G401 (cell line): ENCODE data around the gene C3orf62. TPM values are rescaled to one million over a fixed set of nuclear protein-coding genes. Genes with fewer than 3 reads are reported as not detected.
"Not testable (repeated sequence)": the region's sequence is repeated elsewhere in the genome, so short reads cannot be mapped to it uniquely, and the experiment has no call there.

Experiments
- DNase-seq: peaks from one replicate; pipeline ENCODE4 v3.0.0-alpha.2; 2015; ENCODE audit warnings: low spot score
- in situ Hi-C: cut with HindIII; loops from 2 replicates; pipeline ENCODE4 v1.10.0; 2016; ENCODE audit warnings: low sequenced_read_pairs, mixed read lengths
- total RNA-seq: library from RNA; depleted of rRNA; stranded (reverse); fragments of >200 nt; shearing (Covaris generic); gene quantifications from 2 replicates; pipeline ENCODE4 v1.2.3, GENCODE V29; 2014; rRNA removed

C3orf62 gene
- total RNA-seq, 1 experiment from 2014 or later, result 0.31 TPM

DNA sequence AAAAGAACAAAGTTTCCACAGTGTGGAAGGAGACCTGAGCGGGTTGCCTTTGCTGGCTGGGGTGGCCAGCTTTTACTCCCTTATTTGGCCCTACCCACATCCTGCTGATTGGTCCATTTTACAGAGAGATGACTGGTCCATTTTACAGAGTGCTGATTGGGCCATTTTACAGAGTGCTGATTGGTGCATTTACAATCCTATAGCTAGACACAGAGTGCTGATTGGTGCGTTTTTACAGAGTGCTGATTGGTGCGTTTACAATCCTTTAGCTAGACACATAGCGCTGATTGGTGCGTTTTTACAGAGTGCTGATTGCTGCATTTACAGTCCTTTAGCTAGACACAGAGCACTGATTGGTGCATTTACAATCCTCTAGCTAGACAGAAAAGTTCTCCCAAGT lies 48.2 kb downstream of the C3orf62 start:
- in situ Hi-C loops, DNase-seq: not testable (repeated sequence)

- in situ Hi-C loops, result no loop called here
- DNase-seq, result no peak
These were observed 55.0 kb downstream of the C3orf62 start for GRCh38 chr3:49222002-49222401.

GRCh38 chr3:49220985-49221563 lies 56.0 kb downstream of the C3orf62 start:
- in situ Hi-C loops, result not testable (repeated sequence)

GRCh38 chr3:49219132-49219531 lies 57.9 kb downstream of the C3orf62 start:
- DNase-seq, result no peak
- in situ Hi-C loops, result no loop called here

More at GRCh38 chr3:49220985-49221563, 56.0 kb downstream of the C3orf62 start:
- DNase-seq, result not testable (repeated sequence)

Other genes with a start within 250 kb of the C3orf62 start
- gene IMPDH2, start 247.8 kb downstream of the C3orf62 start, total RNA-seq, result 248 and 315 TPM in 2 replicates
- 138 and 168 TPM in 2 replicates for gene QRICH1, start 183.2 kb downstream of the C3orf62 start, total RNA-seq
- 274 and 325 TPM in 2 replicates for gene QARS1, start 172.5 kb downstream of the C3orf62 start, total RNA-seq
- gene USP19, start 156.4 kb downstream of the C3orf62 start, total RNA-seq, result 46.1 and 46.5 TPM in 2 replicates
- gene LAMB2, start 144.2 kb downstream of the C3orf62 start, total RNA-seq, result 175 and 318 TPM in 2 replicates
- gene CCDC71, start 110.9 kb downstream of the C3orf62 start, total RNA-seq, result 60.1 and 69.5 TPM in 2 replicates
- gene KLHDC8B, start 105.6 kb downstream of the C3orf62 start, total RNA-seq, result 20.0 and 30.9 TPM in 2 replicates
- 21.6 and 25.3 TPM in 2 replicates for gene USP4, start 62.8 kb upstream of the C3orf62 start, total RNA-seq
- 2.5 TPM in 1 of 2 replicates, not detected in the other for gene GPX1, start 81.1 kb upstream of the C3orf62 start, total RNA-seq
- 562 and 605 TPM in 2 replicates for gene RHOA, start 134.7 kb upstream of the C3orf62 start, total RNA-seq
- 23.7 and 25.7 TPM in 2 replicates for gene TCTA, start 135.2 kb upstream of the C3orf62 start, total RNA-seq
- 0.14 and 0.55 TPM in 2 replicates for gene AMT, start 145.2 kb upstream of the C3orf62 start, total RNA-seq
- 7.4 and 7.8 TPM in 2 replicates for gene NICN1, start 152.1 kb upstream of the C3orf62 start, total RNA-seq
- 91.3 and 143 TPM in 2 replicates for gene DAG1, start 193.0 kb upstream of the C3orf62 start, total RNA-seq